OCI-LY3 (cell line): ENCODE measurements around the gene BPIFA3.

ENCODE experiments used
- H2AFZ ChIP-seq: fragments of 200-600, 300-600 bp; shearing (Covaris generic); 2 replicates; pipeline ENCODE4 v1.6.0; 2014; ENCODE audit warnings: antibody characterized with exemption, low read depth, low read length
- H3K27ac ChIP-seq: fragments of 200-600, 300-600 bp; sonication (generic); 2 replicates; pipeline ENCODE4 v1.5.1; 2014; ENCODE audit warnings: mild to moderate bottlenecking, low read length, moderate library complexity, mixed read lengths
- H3K27me3 ChIP-seq: fragments of 200-600, 300-600 bp; sonication (generic); 2 replicates; pipeline ENCODE4 v1.6.1; 2014; ENCODE audit warnings: low read depth, low read length, mixed read lengths
- H3K36me3 ChIP-seq: fragments of 200-600, 300-600 bp; sonication (generic); replicated peaks from 2 replicates; pipeline ENCODE3; 2014; ENCODE audit warnings: low read depth, low read length, mixed read lengths
- H3K4me1 ChIP-seq: fragments of 300-600, 200-600 bp; sonication (generic); 2 replicates; pipeline ENCODE4 v1.6.1; 2014; ENCODE audit warnings: low read length, mixed read lengths
- H3K4me2 ChIP-seq: fragments of 200-600, 300-600 bp; sonication (generic); 2 replicates; pipeline ENCODE4 v1.6.1; 2014; ENCODE audit warnings: low read length, mixed read lengths
- H3K4me3 ChIP-seq: fragments of 300-600, 200-600 bp; sonication (generic); 2 replicates; pipeline ENCODE4 v1.5.1; 2014; ENCODE audit warnings: antibody characterized with exemption, mild to moderate bottlenecking, low read length, moderate library complexity
- H3K79me2 ChIP-seq: fragments of 300-600, 200-600 bp; shearing (Covaris generic); 2 replicates; pipeline ENCODE4 v1.6.1; 2014; ENCODE audit warnings: mild to moderate bottlenecking, low read length, mixed read lengths
- H3K9ac ChIP-seq: fragments of 300-600, 200-600 bp; shearing (Covaris generic); 2 replicates; pipeline ENCODE4 v1.6.0; 2014; ENCODE audit warnings: mild to moderate bottlenecking, low read length, moderate library complexity
- H3K9me3 ChIP-seq: fragments of 200-600, 300-600 bp; shearing (Covaris generic); 2 replicates; pipeline ENCODE4 v1.6.1; 2014; ENCODE audit warnings: low read length, mixed read lengths; ENCODE audit not compliant: insufficient read depth
- H4K20me1 ChIP-seq: fragments of 200-600, 300-600 bp; sonication (generic); 2 replicates; pipeline ENCODE4 v1.6.1; 2016; ENCODE audit warnings: low read length, mixed read lengths; ENCODE audit not compliant: insufficient read depth
- CTCF ChIP-seq: fragments of 200-600, 300-600 bp; sonication (generic); IDR thresholded peaks from 2 replicates; pipeline ENCODE4 v1.5.1; 2014; ENCODE audit warnings: antibody characterized with exemption, low read length, low read depth
- EZH2phosphoT487 ChIP-seq: fragments of 200-600 bp; shearing (Covaris generic); IDR thresholded peaks from 2 replicates; pipeline ENCODE4 v1.6.1; 2018; ENCODE audit warnings: antibody characterized with exemption, mixed run types, low read depth

BPIFA3 gene

GRCh38 chr20:33262658-33263065 lies 45.5 kb downstream of the BPIFA3 start:
- H3K27ac ChIP-seq = no peak overlapping the region
- no peaks in the 10 kb centered on the region for H3K36me3 ChIP-seq
- peaks cover 50% of the 10 kb centered on the region for H3K27me3 ChIP-seq
- no peak overlapping the region for H3K4me2 ChIP-seq
- no peak overlapping the region for H3K4me3 ChIP-seq
- no peaks in the 10 kb centered on the region for H4K20me1 ChIP-seq
- TF ChIP-seq CTCF (peak; percentile 56), EZH2phosphoT487 (no peak)
- no peaks in the 10 kb centered on the region for H3K4me1 ChIP-seq
- H3K9me3 ChIP-seq = 0 out of 2 replicates have a peak, but pooled peaks cover 2% of the 10 kb centered on the region
- no peak overlapping the region for H2AFZ ChIP-seq
- H3K9ac ChIP-seq = no peak overlapping the region
- no peaks in the 10 kb centered on the region for H3K79me2 ChIP-seq

- Histone ChIP-seq H3K9me3 (0 out of 2 replicates have a peak, but pooled peaks cover 2% of the 10 kb centered on the region), H3K4me2 (no peak overlapping the region), H3K79me2 (no peaks in the 10 kb centered on the region), H3K27ac (no peak overlapping the region), H3K9ac (no peak overlapping the region), H4K20me1 (no peaks in the 10 kb centered on the region), H3K4me3 (no peak overlapping the region), H3K27me3 (peaks cover 50% of the 10 kb centered on the region), H3K36me3 (no peaks in the 10 kb centered on the region), H3K4me1 (no peaks in the 10 kb centered on the region), H2AFZ (no peak overlapping the region)
- TF ChIP-seq CTCF = no peak
- TF ChIP-seq EZH2phosphoT487 = no peak
Observed at GRCh38 chr20:33263784-33264183, 46.6 kb downstream of the BPIFA3 start.

- no peak overlapping the region for H3K4me3 ChIP-seq
- no peak overlapping the region for H2AFZ ChIP-seq
- no peak overlapping the region for H3K9ac ChIP-seq
- no peaks in the 10 kb centered on the region for H4K20me1 ChIP-seq
- H3K79me2 ChIP-seq = no peaks in the 10 kb centered on the region
- no peak overlapping the region for H3K4me2 ChIP-seq
- 0 out of 2 replicates have a peak, but pooled peaks cover 2% of the 10 kb centered on the region for H3K9me3 ChIP-seq
- no peak for TF ChIP-seq EZH2phosphoT487
- TF ChIP-seq CTCF = no peak
- no peaks in the 10 kb centered on the region for H3K36me3 ChIP-seq
- no peak overlapping the region for H3K27ac ChIP-seq
- H3K27me3 ChIP-seq = peaks cover 32% of the 10 kb centered on the region
- no peaks in the 10 kb centered on the region for H3K4me1 ChIP-seq
Observed at GRCh38 chr20:33267701-33268100, 50.5 kb downstream of the BPIFA3 start.

GRCh38 chr20:33272155-33272873 lies 55.2 kb downstream of the BPIFA3 start:
- H3K36me3 ChIP-seq = no peaks in the 10 kb centered on the region
- no peak overlapping the region for H3K4me3 ChIP-seq
- no peak overlapping the region for H2AFZ ChIP-seq
- no peak overlapping the region for H3K4me2 ChIP-seq
- no peak overlapping the region for H3K9ac ChIP-seq
- H3K9me3 ChIP-seq = no peaks in the 10 kb centered on the region
- H3K27ac ChIP-seq = no peak overlapping the region
- H3K4me1 ChIP-seq = no peaks in the 10 kb centered on the region
- no peaks in the 10 kb centered on the region for H4K20me1 ChIP-seq
- TF ChIP-seq CTCF (no peak), EZH2phosphoT487 (no peak)
- peaks cover 14% of the 10 kb centered on the region for H3K27me3 ChIP-seq
- no peaks in the 10 kb centered on the region for H3K79me2 ChIP-seq
